Hepatic stellate cell (primary cell): ENCODE results near the gene SLC2A1.

Experiments
- DNase-seq: peaks from one replicate; pipeline ENCODE4 v3.0.0; 2011; ENCODE audit warnings: low spot score

The SLC2A1 gene

DNA sequence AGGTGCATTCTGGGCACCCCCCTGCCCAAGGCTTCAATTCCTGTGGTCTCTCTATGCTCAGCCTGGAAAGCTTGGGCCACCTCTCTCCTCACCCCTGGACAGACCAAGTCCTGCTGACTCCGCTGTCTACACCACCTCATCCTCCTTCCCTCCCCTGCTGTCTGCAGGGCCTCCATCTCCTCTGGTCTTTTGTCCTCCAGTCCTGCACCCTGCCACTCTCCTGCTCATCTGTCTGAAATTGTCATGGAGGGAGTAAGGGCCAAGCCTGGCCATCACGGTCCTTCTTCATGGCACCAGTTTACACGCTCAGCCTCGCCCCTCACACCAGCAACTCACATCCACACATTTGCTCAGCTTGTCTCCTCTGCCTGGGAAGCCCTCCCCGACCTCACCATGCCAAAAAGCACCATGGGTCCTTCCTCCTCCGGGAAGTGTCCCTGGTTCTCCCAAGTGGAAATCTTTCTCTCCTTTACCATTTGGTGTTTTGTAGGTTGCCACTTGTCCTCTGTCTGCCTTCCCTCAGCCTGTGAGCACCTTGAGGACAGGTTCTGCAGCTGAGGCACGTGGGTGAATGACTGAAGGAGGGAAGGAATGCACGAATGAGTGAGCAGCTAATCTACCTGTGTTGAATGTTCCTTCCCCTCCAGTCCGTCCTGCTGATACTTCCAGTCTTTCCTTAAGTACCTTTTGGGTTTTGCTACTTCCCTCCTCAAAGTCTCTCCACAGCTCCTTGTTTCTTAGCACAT lies 2.1 kb upstream of the SLC2A1 start:
- DNase-seq, result no peak

DNA sequence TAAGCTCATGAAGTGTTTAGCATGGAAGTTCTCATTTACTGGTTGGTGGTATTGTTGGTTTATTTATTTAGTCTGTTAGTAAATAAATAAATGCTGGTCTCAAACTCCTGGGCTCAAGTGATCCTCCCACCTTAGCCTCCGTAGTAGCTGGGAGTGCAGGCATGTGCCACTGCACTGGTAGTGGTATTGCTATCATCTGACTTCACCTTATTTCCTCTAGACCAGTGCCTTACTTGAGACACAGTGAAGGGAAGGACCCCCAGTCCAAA lies 1.4 kb upstream of the SLC2A1 start:
- DNase-seq, result no peak

DNA sequence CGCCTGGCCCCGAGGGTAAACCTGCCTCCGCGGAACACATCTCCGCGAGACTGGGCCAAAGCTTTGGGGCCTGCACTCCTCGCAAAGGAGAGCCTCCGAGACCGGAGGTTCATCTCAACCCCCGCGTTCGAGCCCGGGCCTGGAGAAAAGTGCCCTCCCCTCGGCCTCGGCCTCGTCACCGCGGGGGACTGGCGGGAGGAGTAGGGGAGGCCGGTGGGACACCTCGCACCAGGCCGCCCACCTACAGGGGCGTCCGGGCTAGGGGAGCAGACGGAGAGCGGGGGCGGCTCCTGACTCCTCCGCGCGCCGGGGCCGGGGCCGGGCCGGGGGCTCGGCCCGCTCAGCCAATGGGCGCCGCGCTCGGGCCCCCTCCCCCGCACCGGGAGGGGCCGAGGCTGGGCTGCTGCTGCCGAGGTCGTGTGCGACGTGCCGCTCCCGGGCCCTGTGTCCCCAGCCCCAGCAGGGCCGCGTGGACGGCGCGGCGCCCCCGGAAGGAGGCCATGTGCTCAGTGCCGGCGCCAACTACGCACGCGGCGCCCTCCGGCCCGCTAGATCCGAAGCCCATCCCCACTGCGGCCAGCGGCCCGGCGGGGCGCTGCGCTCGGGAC lies 684 bp downstream of the SLC2A1 start:
- DNase-seq, result peak; percentile 90

DNA sequence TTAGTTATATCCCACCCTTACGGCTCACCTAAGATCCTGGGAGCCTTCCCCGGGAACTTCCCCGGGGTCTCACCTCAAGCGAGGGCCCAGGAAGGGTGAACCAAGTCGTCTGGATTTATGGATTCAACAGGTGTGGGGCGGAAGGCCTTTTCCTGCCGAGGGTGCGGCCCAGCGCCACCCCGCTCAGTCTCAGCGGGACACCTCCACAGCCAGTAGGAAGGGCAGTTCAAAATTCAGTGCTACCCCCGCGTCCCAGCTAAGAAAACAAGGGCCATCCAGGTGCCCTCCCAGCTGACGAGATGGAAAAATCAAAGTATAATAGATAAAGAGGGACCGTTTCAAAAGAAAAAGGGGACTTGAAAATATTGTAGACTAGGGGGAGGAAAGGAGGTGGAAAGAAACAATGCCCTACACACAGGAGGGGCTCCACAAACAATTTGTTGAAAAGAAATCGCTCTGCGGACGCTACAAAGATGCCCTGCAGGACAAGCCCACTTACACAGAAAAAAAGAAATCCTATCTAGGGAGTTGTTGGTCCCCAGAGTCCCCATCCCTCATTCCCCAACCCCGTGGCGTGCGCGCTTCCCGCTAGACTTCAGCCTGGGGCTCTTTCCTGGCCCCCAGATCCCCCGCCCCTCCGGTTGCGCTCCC lies 1.3 kb downstream of the SLC2A1 start:
- DNase-seq, result no peak

DNA sequence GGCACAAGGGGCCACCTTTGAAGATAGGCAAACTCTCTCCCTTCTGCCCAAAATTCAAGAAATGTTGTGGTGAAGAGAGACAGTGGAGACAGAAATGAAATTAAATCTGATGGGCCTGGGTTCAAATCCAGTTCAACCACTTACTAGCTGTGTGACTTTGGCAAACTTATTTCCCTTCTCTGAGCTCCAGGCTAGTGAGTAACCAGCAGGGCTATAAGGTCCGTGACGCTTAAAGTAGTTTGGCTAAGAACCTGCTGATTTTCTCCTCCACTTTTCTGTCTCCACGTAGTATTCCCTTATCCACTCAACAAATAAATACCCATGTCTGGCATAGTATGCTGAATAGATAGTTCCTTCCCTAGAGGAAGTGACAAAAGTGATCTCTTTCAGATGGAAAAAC lies 1.9 kb downstream of the SLC2A1 start:
- DNase-seq, result no peak

DNA sequence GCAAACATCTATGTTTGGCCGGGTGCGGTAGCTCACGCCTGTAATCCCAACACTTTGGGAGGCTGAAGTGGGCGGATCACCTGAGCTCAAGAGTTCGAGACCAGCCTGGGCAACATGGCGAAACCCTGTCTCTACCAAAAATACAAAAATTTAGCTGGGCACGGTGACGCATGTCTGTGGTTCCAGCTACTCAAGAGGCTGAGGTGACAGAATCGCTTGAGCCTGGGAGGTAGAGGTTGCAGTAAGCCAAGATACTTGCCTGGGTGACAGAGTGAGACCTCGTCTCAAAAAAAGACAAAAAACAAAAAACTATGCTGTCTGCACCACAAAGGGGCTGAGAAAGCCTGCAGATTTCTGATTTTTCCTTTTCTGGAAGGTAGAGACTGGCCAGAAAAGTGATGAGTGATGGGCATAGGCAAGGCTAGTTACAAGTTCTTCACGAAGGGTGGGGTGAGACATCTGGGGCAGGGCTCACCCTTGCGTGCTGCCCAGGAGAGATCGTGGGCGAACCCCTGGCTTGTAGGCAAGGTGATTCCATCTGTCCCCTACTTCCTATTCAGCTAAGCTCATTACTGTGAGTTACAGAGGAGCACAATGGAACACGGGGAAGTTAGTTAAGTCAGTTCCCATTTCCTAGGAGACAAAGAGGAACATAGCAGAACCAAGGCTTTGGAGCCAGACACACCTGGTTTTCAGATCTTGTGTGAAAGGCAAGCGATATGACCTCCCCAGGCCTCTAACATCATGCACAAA lies 3.2 kb downstream of the SLC2A1 start:
- no peak for DNase-seq

DNA sequence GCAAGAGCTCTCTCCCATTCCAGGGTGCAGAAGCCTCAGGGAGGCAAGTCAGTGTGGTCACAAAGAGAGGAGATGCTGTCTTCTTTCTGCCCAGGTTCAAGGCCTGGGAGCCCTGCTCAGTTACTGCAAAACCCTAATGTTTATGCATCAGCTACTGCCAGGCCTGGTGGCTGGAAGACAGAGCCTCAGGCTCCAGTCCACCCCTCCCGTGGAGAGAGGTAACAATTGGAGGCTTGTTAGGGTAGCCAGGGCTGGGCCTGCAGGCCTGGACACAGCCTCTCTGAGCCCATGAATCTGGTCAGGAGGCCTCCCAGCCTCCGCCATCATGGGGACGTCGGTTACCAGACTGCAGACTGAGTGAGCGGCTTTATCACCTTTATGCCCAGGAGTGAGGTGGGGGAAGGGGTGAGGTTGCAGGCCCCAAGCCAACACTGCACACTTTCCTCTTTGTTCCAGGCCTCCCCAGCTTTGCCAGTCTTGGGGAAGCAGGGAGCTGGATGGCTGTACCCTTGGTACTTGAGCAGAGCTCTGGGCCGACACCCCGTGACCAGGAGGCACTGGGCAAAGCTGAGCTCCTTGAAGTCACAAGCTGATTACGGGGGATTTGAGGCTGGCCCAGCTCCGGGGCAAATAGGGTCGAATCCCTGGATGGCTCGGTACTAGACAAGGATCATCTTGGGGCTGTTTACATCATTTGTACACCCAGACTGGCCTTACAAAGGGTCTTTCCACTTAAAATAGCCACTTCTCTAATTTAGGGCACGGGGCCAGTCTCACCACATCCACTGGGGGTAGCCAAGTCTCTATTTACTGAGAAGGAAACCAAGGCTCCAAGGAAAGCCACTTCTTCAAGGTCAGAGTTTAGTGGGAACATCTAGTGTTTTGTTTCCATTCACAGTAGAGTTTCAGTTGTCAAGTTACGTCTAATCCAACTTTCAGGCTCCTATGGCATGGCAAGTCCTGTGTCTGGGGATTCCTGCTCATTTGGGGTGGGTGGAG lies 5.2 kb downstream of the SLC2A1 start:
- DNase-seq, result no peak

DNA sequence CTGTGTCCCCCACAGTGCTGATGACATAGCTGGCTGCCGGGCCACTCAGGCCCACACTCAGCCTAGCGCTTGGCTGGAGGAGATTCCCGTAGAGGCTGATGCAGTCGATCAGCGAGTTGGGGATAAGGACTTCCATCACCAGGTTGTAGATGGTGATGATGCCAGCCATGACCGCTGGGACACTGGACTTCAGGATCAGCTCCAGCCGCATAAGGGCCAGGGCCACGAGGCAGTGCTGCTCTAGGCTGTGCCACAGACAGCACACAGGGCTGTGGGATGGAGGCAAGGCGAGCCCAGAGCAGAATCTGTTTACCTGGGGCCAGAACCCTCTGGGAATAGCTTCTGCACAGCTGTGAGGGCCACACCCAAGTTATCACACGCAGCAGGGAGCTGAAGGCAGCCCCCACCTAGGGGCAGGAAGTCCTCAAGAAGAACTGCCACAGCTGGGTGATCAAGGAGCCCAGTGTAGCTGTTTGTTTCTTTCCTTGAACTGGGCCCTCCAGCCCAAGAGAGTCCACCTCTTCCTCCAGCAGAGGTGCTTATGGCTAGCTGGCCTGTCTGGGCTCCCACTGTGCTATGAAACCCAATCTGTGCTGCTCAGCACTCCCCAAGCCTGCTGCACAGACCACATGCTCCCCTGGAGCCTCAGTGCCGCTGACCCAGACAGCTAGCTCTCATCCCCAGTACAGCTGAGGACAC lies 6.2 kb downstream of the SLC2A1 start:
- no peak for DNase-seq

DNA sequence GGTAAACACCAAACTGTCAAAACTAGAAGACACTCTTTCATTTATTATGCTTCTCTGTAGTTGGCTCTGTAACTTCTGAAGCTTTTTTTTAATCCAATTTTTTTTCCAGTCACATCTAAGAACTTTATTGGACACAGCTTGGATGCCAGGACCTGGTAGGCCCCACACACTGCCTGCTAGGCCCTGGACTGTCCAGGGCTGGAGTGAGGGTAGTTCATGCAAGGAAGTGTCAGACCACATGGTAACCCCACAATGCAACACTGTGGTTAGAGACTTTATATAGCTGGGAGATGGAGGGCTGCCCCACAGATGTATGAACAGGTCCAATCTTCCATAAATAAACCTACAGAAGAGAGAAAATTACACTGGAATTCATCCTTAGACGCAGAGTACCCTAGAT lies 7.1 kb downstream of the SLC2A1 start:
- no peak for DNase-seq

DNA sequence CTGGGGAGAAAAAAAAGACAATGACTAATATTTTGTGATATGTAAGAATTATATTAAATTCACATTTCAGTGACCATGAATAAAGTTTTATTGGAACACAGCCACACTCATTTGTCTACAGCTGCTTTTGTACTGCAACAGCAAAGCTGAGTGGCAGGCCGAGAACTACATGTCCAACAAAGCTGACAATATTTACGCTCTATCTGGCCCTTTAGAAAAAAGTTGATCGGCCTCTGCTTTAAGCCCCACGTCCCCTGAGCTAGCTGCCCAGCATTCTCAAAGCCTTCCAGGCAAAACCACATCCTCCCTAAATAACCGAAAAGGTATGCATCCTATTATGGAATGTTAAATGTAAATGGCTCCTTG lies 8.6 kb downstream of the SLC2A1 start:
- DNase-seq, result peak; percentile 61

DNA sequence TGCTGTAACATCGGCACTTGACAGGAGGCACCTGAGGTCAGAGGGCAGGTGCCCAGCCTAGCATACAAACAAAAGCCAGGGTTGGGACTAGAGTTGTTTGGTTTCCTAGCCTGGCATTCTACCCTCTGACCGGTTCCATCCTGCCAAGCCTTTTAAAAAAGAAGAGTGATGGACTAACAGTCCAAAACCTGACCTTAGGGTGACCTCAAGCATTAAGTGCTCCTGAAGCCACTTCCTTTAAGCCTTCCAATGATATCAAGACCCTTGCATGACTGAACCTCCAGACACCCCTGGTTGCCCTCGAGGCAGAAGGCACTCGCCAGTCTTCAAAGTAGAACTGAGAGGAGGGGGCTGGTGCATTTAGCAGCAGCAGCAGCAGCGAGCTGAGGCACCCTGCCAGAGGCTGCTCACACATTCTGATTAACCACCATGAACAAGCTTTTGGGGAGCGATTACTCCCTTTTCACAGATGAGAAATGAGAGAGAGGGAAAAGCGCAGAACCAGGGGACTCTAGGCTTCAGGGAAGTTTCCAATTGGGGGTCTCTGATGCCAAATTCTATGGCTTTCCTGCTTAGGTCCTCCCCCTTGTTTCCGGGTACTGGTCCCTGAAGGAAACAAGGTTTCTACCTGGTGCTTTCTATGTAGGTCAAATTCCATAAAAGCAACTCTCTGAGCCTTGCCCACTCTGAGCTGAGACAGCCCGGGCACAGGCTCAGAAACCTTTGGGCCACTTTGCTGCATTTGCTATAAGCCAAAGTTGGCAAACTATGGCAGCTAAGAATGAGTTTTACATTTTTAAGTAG lies 9.2 kb downstream of the SLC2A1 start:
- DNase-seq, result no peak

DNA sequence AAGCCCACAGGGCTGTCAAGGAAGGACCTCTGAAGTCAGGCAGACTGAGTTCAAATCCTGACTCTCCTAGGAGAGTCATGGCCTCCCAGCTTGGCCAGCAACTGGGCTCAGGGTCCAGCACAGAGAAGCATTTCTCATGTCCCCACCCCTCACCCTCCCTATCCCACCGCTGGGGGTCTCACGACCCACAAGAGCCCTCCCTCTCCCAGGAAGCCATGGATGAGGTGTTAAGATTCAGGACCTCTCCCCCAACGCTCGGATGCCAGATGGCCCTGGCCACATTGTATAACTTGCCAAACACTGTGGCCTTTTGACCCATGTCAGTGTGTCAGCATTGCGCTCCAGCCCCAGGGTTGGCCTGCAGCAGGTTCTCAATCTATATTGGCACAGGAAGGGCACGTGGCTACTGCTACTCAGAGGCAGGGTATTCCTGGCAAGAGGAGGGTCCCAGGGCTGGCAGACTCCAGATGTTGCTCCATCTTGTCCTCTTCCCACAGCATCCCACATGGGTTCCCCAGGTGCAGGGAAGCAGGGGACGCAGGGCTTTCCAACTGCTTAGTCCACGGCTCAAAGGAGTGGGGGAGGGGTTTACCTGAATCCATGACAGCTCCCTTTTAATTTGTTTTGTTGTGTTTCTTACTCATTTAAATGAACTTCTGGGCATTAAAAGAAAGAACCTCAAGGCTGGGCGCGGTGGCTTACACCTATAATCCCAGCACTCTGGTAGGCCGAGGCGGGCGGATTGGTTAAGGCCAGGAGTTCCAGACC lies 10.5 kb downstream of the SLC2A1 start:
- no peak for DNase-seq

DNA sequence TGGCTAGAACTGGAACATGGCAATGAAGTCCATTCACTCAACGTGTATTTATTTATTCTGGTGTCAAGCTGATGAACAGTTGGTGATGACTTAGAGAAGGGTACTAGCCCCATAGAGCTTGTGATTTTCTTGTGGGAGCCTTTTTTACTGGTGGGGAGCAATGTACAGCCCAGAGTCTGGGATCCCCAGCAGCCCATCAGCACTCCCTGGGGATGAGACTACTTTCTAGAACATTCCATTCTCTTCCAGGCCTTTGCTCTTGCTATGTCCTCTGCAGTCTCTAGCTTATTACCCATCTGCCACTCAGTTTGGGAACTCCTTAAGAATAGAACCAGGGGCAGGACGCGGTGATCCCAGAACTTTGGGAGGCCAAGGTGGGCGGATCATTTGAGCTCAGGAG lies 11.6 kb downstream of the SLC2A1 start:
- DNase-seq, result no peak

DNA sequence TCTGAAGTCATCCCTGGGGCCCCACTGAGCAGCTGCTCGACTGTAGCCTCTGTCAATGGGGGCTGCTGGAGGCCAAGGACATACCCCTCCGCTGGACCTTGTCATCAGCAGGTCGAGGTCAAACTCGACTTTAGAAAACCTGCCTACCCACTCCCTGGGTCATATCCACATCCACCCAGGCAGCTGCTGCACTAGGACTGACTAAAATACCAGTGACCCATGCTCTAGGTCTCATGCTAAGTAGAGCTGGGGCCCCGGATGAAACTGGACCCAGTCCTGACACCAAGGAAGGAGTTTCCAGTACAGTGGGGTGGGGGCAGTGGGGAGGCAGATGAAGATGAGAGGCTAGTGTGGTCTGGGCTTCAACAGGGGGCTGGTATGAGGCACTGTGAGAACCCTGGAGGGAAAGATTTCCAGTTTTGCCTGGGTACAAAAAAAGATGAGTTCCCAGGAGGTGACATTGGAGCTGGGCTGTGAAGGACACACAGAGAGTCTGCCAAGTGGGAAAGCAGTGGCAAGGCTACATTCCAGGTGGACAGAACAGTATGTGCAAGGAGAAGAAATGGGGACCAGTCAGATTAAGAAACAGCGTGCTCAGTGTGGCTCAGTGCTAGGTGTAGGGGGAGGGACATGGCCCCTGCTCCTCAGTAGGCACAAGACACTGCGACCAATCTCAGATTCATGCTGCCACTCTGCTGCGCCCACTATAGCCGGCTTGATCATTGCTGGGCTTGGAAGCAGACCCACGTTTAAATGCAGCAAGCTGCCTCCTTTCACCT lies 12.4 kb downstream of the SLC2A1 start:
- DNase-seq, result no peak

DNA sequence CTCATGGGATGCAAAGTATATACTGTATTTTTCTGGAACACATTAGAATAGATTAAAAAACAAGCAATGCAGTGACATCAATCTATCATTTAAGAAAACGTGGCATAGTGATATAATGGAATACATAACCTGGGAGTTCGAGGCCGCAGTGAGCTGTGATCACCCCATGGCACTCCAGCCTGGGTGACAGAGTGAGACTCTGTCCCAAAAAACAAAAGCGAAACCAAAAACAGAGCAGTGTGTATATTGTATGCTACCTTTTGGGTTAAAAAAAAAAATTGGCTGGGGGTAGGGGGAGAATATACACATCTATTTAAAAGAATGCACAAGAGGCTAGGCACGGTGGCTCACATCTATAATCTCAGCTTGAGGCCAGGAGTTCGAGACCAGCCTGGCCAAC lies 13.5 kb downstream of the SLC2A1 start:
- no peak for DNase-seq

DNA sequence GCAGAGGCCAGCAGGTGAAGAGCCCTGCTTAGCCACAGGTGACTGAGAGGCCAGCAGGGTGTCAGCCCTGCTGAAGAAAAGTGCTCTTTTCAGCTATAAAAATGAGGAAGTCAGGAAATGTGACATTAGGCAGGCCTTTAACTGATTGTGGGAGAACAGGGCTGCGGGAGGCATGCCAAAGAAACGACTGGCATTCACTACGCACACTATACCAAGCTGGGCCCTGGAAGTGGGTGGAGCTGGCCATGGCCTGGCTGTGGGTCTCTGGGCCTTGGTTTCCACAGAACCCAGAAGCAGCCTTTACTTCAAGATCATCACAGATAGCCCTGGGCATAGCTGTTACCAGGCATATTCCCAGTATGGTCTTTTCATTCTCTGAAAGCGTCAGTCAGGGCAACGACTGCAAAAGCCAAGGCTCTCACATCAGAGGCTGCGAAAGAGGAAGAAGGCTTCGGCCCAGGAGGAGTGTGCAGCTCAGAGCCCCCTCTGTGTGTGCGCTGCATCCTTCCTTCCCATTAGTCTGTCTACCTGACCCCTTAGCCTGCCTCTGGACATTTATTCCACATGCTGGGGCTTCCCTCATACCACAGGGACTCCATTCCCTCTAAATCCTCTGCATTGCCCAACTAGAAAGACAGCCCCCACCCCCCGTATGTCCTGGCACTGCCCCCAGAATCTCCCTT lies 14.3 kb downstream of the SLC2A1 start:
- DNase-seq, result no peak

DNA sequence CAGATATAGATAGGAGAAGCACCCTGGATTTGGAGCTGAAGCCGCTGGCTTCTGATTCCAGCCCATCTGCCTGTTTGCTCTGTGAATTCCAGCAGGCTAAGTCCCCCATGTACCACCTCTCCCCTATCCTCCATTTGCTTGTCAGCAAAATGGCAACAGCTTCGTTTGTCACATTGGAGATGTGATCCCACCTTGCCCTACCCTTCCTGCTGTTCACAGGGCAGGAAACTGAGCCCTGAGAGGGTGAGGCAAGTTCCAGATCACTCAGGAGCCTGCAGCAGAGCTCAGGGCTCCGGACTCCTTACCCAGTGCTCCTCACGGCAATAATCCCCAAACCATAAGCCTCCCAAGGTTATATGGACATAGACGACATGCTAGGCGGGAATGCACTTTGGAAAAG lies 14.9 kb downstream of the SLC2A1 start:
- DNase-seq, result no peak

DNA sequence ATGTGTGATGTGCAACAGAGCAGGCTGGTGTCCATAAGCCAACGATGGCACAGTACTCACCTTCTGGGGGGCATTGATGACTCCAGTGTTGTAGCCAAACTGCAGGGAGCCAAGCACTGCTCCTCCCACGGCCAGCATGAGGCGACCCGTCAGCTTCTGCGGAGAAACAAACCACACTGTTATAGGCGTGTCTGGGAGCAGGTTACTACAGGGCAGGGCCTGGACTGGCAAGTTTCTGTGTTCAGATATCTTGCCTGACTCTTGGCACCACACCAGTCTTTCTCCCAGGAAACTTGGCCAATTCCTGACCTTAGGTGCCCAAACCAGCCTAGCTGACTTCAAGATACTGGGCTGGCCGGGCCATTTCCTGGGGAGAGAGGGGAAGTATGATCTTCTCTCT lies 15.5 kb downstream of the SLC2A1 start:
- no peak for DNase-seq
